ENCODE data around the gene CPZ. TPM values are rescaled to one million over a fixed set of nuclear protein-coding genes. Genes with fewer than 3 reads are reported as not detected.

CPZ gene
- total RNA-seq, 1 experiment from 2014 or later: 9.1 TPM

GRCh38 chr4:8591114-8591513 lies 1.5 kb upstream of the CPZ start:
- Histone ChIP-seq H3K9me3 (ENCODE audit: insufficient read depth, low read depth) (no peaks in the 10 kb centered on the region), H3K4me3 (no peak overlapping the region), H3K27me3 (ENCODE audit: insufficient read depth, low read depth) (no peaks in the 10 kb centered on the region), H3K27ac (no peak overlapping the region), H3K36me3 (ENCODE audit: low read depth) (no peaks in the 10 kb centered on the region), H3F3A (ENCODE audit: insufficient read depth, low read depth) (no peaks in the 10 kb centered on the region), H3K4me1 (replicated peaks; ENCODE audit: insufficient read depth) (no peaks in the 10 kb centered on the region), H2AFZ (no peak overlapping the region), H4K20me1 (ENCODE audit: insufficient read depth) (no peaks in the 10 kb centered on the region), H3K9me2 (ENCODE audit: insufficient read depth) (no peaks in the 10 kb centered on the region), H3K4me2 (no peak overlapping the region), H3K79me2 (ENCODE audit: low read depth) (no peaks in the 10 kb centered on the region)
- CTCF ChIA-PET: no interaction called here
- TF ChIP-seq, protein P1, sequence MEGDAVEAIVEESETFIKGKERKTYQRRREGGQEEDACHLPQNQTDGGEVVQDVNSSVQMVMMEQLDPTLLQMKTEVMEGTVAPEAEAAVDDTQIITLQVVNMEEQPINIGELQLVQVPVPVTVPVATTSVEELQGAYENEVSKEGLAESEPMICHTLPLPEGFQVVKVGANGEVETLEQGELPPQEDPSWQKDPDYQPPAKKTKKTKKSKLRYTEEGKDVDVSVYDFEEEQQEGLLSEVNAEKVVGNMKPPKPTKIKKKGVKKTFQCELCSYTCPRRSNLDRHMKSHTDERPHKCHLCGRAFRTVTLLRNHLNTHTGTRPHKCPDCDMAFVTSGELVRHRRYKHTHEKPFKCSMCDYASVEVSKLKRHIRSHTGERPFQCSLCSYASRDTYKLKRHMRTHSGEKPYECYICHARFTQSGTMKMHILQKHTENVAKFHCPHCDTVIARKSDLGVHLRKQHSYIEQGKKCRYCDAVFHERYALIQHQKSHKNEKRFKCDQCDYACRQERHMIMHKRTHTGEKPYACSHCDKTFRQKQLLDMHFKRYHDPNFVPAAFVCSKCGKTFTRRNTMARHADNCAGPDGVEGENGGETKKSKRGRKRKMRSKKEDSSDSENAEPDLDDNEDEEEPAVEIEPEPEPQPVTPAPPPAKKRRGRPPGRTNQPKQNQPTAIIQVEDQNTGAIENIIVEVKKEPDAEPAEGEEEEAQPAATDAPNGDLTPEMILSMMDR (conservative IDR thresholded peaks at IDR 0.05): no peak
- no peak for TF ChIP-seq EZH2 (IDR thresholded peaks at IDR 0.05; ENCODE audit: low read depth)
- BruUV-seq (replicated peaks): no TSS peak
- no peak for DNase-seq
- intact Hi-C loops (cut with micrococcal nuclease; ENCODE audit: unreplicated experiment): loop anchor here (10.0 kb wide), 1 partner anchor 346 kb away; no protein-coding TSS in a partner anchor
- POLR2A ChIA-PET (ENCODE audit: unreplicated experiment): no interaction called here

DNA sequence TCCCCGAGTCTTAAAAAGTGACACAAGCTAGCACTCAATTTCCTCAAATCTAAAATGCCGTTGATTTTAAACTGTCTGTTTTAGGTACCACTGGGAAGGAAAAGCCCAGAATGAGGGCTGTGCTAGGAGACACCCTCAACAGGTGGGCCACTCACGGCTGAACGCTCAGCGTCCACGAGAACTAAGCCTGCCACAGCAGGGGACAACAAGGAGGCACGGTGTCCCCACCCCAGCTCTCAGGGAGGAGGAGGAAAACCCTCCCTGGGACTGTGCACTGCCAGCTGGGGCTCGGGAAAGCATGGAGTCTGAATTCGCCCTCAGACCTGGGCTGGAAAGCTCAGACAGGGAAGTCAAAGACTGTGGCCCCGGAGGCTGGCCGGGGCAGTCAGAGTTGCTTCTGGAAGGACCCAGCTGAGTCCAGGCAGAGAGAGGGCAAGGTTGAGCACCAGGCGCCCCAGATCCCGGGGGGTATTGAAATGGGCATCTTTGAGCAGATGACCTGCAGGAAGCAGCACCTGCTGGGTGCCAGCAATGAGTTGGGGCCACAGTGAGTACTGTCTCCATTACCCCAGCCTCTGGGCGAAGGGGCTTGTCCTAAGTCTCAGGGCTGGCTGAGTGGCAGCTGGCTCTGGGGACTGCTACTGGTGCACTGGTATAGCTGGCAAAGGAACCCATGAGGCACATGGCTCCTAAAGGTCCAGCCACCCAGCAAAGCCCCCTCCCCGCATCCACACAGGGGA lies 769 bp upstream of the CPZ start:
- no peak for TF ChIP-seq EZH2 (IDR thresholded peaks at IDR 0.05; ENCODE audit: low read depth)
- TF ChIP-seq, protein P1 (conservative IDR thresholded peaks at IDR 0.05): no peak
- POLR2A ChIA-PET (ENCODE audit: unreplicated experiment): no interaction called here
- Histone ChIP-seq H2AFZ (no peak overlapping the region), H3K4me1 (replicated peaks; ENCODE audit: insufficient read depth) (no peaks in the 10 kb centered on the region), H3K27me3 (ENCODE audit: insufficient read depth, low read depth) (no peaks in the 10 kb centered on the region), H3K9me2 (ENCODE audit: insufficient read depth) (no peaks in the 10 kb centered on the region), H3K27ac (no peak overlapping the region), H3K36me3 (ENCODE audit: low read depth) (no peaks in the 10 kb centered on the region), H3K9me3 (ENCODE audit: insufficient read depth, low read depth) (no peaks in the 10 kb centered on the region), H3F3A (ENCODE audit: insufficient read depth, low read depth) (no peaks in the 10 kb centered on the region), H4K20me1 (ENCODE audit: insufficient read depth) (no peaks in the 10 kb centered on the region), H3K4me3 (no peak overlapping the region), H3K4me2 (no peak overlapping the region), H3K79me2 (ENCODE audit: low read depth) (no peaks in the 10 kb centered on the region)
- no TSS peak for BruUV-seq (replicated peaks)
- CTCF ChIA-PET: interaction anchor here (0.6 kb wide), 1 partner anchor 12 kb away, joined by 3 read pairs; no protein-coding TSS in a partner anchor
- DNase-seq: no peak
- intact Hi-C loops (cut with micrococcal nuclease; ENCODE audit: unreplicated experiment): loop anchor here (10.0 kb wide), 1 partner anchor 347 kb away; no protein-coding TSS in a partner anchor

DNA sequence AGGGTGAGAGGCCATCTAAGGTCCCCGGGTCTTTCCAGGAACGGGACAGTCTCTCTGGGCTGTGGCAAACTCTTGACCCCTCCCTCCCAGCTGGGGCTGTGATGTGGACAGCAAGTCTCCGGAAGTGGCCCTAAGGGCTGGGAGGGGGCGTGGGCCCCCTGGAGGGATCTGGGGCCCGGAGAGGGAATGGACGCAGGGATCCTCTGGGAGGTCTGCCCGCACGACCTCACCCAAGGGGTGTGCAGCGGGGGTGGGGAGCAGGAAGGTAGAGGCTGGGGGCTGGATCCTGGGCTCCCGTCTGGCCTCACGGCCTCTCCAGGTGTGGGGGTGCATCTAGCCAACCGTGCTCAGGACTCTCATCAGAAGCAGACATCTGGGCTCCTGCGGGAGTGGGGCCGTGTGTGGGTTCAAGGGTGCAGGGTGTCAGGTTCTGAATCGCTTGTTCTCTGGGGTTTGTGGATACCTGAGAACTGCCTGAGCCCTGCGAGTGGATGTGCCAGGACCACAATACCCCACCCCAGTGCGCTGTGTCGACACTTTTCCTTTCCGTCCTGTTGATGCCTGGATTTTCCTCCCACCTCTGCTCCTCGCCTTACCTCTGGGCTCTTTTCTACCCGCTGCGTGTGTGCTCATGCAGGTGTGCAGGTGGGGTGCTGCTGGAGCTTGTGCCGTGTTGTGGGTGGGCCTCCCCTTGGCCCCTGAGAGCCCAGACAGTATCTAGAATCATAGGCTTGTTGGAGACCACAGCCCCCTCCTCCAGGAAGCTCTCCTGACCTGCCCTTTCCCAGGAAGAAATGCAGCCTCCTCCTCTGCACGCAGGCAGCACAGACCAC lies 915 bp downstream of the CPZ start:
- H3K4me1 ChIP-seq (replicated peaks; ENCODE audit: insufficient read depth): no peaks in the 10 kb centered on the region
- H3K27me3 ChIP-seq (ENCODE audit: insufficient read depth, low read depth): no peaks in the 10 kb centered on the region
- no peaks in the 10 kb centered on the region for H3K36me3 ChIP-seq (ENCODE audit: low read depth)
- no peak overlapping the region for H3K27ac ChIP-seq
- intact Hi-C loops (cut with micrococcal nuclease; ENCODE audit: unreplicated experiment): loop anchor here (1.0 to 10.0 kb wide), 5 partner anchors 45 to 349 kb away; no protein-coding TSS in a partner anchor
- H2AFZ ChIP-seq: no peak overlapping the region
- no peak overlapping the region for H3K4me3 ChIP-seq
- H3K79me2 ChIP-seq (ENCODE audit: low read depth): no peaks in the 10 kb centered on the region
- no peak for DNase-seq
- H3K9me3 ChIP-seq (ENCODE audit: insufficient read depth, low read depth): no peaks in the 10 kb centered on the region
- POLR2A ChIA-PET (ENCODE audit: unreplicated experiment): interaction anchor here (0.6 kb wide), 1 partner anchor 44 kb away, joined by 3 read pairs; no protein-coding TSS in a partner anchor
- no peaks in the 10 kb centered on the region for H3F3A ChIP-seq (ENCODE audit: insufficient read depth, low read depth)
- no peaks in the 10 kb centered on the region for H3K9me2 ChIP-seq (ENCODE audit: insufficient read depth)
- no peaks in the 10 kb centered on the region for H4K20me1 ChIP-seq (ENCODE audit: insufficient read depth)
- CTCF ChIA-PET: no interaction called here
- no TSS peak for BruUV-seq (replicated peaks)
- TF ChIP-seq, protein P1 (conservative IDR thresholded peaks at IDR 0.05): no peak
- no peak for TF ChIP-seq EZH2 (IDR thresholded peaks at IDR 0.05; ENCODE audit: low read depth)
- H3K4me2 ChIP-seq: no peak overlapping the region
